ENCODE data around the gene ECT2. TPM values are rescaled to one million over a fixed set of nuclear protein-coding genes. Genes with fewer than 3 reads are reported as not detected.
"Not testable (repeated sequence)": the region's sequence is repeated elsewhere in the genome, so short reads cannot be mapped to it uniquely, and the experiment has no call there.

Gene ECT2
- total RNA-seq, 1 experiment from 2014 or later, result 98.5 TPM

DNA sequence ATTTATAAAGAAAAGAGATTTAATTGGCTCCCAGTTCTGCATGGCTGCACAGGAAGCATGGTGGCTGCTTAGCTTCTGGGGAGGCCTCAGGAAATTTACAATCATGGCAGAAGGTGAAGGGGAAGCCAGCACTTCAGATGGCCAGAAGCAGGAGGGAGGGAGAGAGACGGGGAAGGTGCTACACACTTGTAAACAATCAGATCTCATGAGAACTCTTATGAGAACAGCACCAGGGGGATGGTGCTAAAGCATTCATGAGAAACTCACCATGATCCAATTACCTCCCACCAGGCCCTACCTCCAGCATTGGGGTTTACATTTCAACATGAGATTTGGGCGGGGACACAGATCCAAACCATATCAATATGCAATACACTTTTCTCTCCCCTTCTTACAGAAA is 73.7 kb downstream of the ECT2 start:
- peaks cover 32% of the 10 kb centered on the region for H3K36me3 ChIP-seq (ENCODE audit: insufficient read depth, low read length, poor library complexity, severe bottlenecking)
- CTCF ChIA-PET, result no interaction called here
- BruUV-seq (replicated peaks), result no TSS peak

DNA sequence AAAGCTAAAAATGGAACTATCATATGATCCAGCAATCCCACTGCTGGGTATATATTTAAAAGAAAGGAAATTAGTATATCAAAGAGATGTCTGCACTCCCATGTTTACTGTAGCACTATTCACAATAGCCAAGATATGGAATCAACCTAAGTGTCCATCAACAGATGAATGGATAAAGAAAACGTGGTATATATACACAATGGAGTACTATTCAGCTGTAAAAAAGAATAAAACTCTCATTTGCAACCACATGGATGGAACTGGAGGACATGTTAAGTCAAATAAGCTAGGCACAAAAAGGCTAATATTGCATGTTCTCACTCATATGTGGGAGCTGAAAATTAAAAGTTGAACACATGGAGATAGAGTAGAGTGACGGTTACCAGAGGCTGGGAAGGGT is 76.7 kb downstream of the ECT2 start:
- H3K27me3 ChIP-seq (replicated peaks; ENCODE audit: insufficient read depth, low read depth, low read length, poor library complexity); BruUV-seq (replicated peaks); DNase-seq (ENCODE audit: low spot score); intact Hi-C loops (cut with micrococcal nuclease; ENCODE audit: unreplicated experiment); H3K4me1 ChIP-seq (ENCODE audit: insufficient read depth, low read length, poor library complexity, severe bottlenecking); H3K4me3 ChIP-seq (ENCODE audit: low read depth, low read length, poor library complexity, severe bottlenecking); CTCF ChIA-PET; POLR2A ChIA-PET (ENCODE audit: low non-redundant PET); H3K36me3 ChIP-seq (ENCODE audit: insufficient read depth, low read length, poor library complexity, severe bottlenecking); H3K27ac ChIP-seq (ENCODE audit: low read depth, low read length, poor library complexity, severe bottlenecking): not testable (repeated sequence)
- H3K9me3 ChIP-seq (ENCODE audit: low read depth, low read length, poor library complexity, severe bottlenecking), result peaks cover 13% of the 10 kb centered on the region

More for the DNA sequence above, 73.7 kb downstream of the ECT2 start:
- intact Hi-C loops (cut with micrococcal nuclease; ENCODE audit: unreplicated experiment), result no loop called here
- Histone ChIP-seq H3K27ac (ENCODE audit: low read depth, low read length, poor library complexity, severe bottlenecking) (no peak overlapping the region), H3K27me3 (replicated peaks; ENCODE audit: insufficient read depth, low read depth, low read length, poor library complexity) (no peaks in the 10 kb centered on the region), H3K4me3 (ENCODE audit: low read depth, low read length, poor library complexity, severe bottlenecking) (no peak overlapping the region), H3K4me1 (ENCODE audit: insufficient read depth, low read length, poor library complexity, severe bottlenecking) (no peaks in the 10 kb centered on the region), H3K9me3 (ENCODE audit: low read depth, low read length, poor library complexity, severe bottlenecking) (peaks cover 16% of the 10 kb centered on the region)
- no peak for DNase-seq (ENCODE audit: low spot score)
- POLR2A ChIA-PET (ENCODE audit: low non-redundant PET), result no interaction called here
- TF ChIP-seq, protein P1, sequence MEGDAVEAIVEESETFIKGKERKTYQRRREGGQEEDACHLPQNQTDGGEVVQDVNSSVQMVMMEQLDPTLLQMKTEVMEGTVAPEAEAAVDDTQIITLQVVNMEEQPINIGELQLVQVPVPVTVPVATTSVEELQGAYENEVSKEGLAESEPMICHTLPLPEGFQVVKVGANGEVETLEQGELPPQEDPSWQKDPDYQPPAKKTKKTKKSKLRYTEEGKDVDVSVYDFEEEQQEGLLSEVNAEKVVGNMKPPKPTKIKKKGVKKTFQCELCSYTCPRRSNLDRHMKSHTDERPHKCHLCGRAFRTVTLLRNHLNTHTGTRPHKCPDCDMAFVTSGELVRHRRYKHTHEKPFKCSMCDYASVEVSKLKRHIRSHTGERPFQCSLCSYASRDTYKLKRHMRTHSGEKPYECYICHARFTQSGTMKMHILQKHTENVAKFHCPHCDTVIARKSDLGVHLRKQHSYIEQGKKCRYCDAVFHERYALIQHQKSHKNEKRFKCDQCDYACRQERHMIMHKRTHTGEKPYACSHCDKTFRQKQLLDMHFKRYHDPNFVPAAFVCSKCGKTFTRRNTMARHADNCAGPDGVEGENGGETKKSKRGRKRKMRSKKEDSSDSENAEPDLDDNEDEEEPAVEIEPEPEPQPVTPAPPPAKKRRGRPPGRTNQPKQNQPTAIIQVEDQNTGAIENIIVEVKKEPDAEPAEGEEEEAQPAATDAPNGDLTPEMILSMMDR (conservative IDR thresholded peaks at IDR 0.05; ENCODE audit: low read depth, low read length), result no peak
- no peak for TF ChIP-seq EZH2 (IDR thresholded peaks at IDR 0.05; ENCODE audit: borderline replicate concordance, low read depth, low read length, poor library complexity, severe bottlenecking)

DNA sequence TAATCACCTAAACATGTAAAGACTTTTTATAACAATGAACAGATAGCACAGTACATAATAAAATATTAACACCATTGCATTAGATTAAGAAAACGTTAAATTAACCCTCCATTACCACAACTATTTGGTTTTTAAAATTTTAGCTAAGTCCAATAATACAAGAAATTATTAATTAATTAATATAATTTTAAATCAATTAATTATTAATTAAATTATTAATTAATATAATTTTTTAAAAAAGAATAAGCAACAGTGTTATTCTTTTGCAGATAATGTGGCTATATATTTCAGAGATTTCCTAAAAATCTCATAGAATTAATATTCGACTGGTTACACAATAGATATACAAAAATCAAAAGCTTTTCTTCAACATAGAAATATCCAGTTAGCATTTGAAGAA is 82.5 kb downstream of the ECT2 start:
- CTCF ChIA-PET, result no interaction called here

More for the DNA sequence above, 82.5 kb downstream of the ECT2 start:
- Histone ChIP-seq H3K36me3 (ENCODE audit: insufficient read depth, low read length, poor library complexity, severe bottlenecking) (no peaks in the 10 kb centered on the region), H3K9me3 (ENCODE audit: low read depth, low read length, poor library complexity, severe bottlenecking) (no peaks in the 10 kb centered on the region), H3K27me3 (replicated peaks; ENCODE audit: insufficient read depth, low read depth, low read length, poor library complexity) (no peaks in the 10 kb centered on the region), H3K27ac (ENCODE audit: low read depth, low read length, poor library complexity, severe bottlenecking) (no peak overlapping the region), H3K4me3 (ENCODE audit: low read depth, low read length, poor library complexity, severe bottlenecking) (no peak overlapping the region), H3K4me1 (ENCODE audit: insufficient read depth, low read length, poor library complexity, severe bottlenecking) (no peaks in the 10 kb centered on the region)
- TF ChIP-seq, protein P1 (conservative IDR thresholded peaks at IDR 0.05; ENCODE audit: low read depth, low read length), result no peak
- no peak for TF ChIP-seq EZH2 (IDR thresholded peaks at IDR 0.05; ENCODE audit: borderline replicate concordance, low read depth, low read length, poor library complexity, severe bottlenecking)
- no TSS peak for BruUV-seq (replicated peaks)
- POLR2A ChIA-PET (ENCODE audit: low non-redundant PET), result no interaction called here
- no peak for DNase-seq (ENCODE audit: low spot score)
- intact Hi-C loops (cut with micrococcal nuclease; ENCODE audit: unreplicated experiment), result loop anchor here (10.0 kb wide), 1 partner anchor 442 kb away; no protein-coding TSS in a partner anchor

All from A673 (cell line).